HG03175 (cell line): ENCODE data around the gene HARS1.
A peak's percentile ranks its signal among the peaks of the same experiment; 100 is the strongest.
"Not testable (repeated sequence)": the region's sequence is repeated elsewhere in the genome, so short reads cannot be mapped to it uniquely, and the experiment has no call there.

ENCODE experiments used
- ATAC-seq: cut with Tn5 transposase; IDR thresholded peaks from one replicate; pipeline ENCODE4 v1.9.1; 2021; ENCODE audit warnings: mild to moderate bottlenecking, moderate library complexity; ENCODE audit not compliant: unreplicated experiment

Gene HARS1

GRCh38 chr5:140634103-140634502 is 57.1 kb downstream of the HARS1 start:
- no peak for ATAC-seq

GRCh38 chr5:140633501-140633900 is 57.7 kb downstream of the HARS1 start:
- ATAC-seq: no peak

GRCh38 chr5:140633021-140633471 is 58.1 kb downstream of the HARS1 start, which contains the start of gene CD14:
CD14 (minus strand) TSS chr5:140633175; CDS start chr5:140633071, 104 bp downstream.
- peak; percentile 4 for ATAC-seq

- peak; percentile 61 for ATAC-seq
Measured at GRCh38 chr5:140632366-140633020, 58.7 kb downstream of the HARS1 start.

- peak; percentile 37 for ATAC-seq
Measured at GRCh38 chr5:140631831-140632365, 59.3 kb downstream of the HARS1 start.

GRCh38 chr5:140631036-140631417 is 60.1 kb downstream of the HARS1 start:
- no peak for ATAC-seq

GRCh38 chr5:140630292-140631035 is 60.7 kb downstream of the HARS1 start:
- no peak for ATAC-seq

- ATAC-seq: no peak
Measured at GRCh38 chr5:140628711-140629110, 62.5 kb downstream of the HARS1 start.

GRCh38 chr5:140627972-140628371 is 63.2 kb downstream of the HARS1 start:
- ATAC-seq: no peak

GRCh38 chr5:140624886-140625285 is 66.3 kb downstream of the HARS1 start:
- ATAC-seq: not testable (repeated sequence)
